Peyer's patch (tissue), 4 donors: ENCODE results near the gene NKD2. TPM values are rescaled to one million over a fixed set of nuclear protein-coding genes. Genes with fewer than 3 reads are reported as not detected.
"Not testable (repeated sequence)": the region's sequence is repeated elsewhere in the genome, so short reads cannot be mapped to it uniquely, and the experiment has no call there.

Experiments used
- DNase-seq, 3 donors: peaks; one replicate each; pipeline ENCODE4 v3.0.0-alpha.2; 2017 to 2019
- H3K27ac ChIP-seq, 4 donors: fragments of 200-600 bp; sonication (generic); one replicate each; pipeline ENCODE4 v1.5.1; 2016 to 2019
- H3K27me3 ChIP-seq, 2 donors: fragments of 200-600 bp; sonication (generic); one replicate each; pipeline ENCODE4 v1.5.1; 2019
- H3K36me3 ChIP-seq, 3 donors: fragments of 200-600 bp; sonication (generic); one replicate each; pipeline ENCODE4 v1.5.1; 2016 to 2019
- H3K4me1 ChIP-seq, 4 donors: fragments of 200-600 bp; sonication (generic); one replicate each; pipeline ENCODE4 v1.5.1; 2016 to 2019
- H3K4me3 ChIP-seq, 4 donors: fragments of 200-600 bp; sonication (generic); 1 replicate in 3 of 4; 2 replicates in 1 of 4; pipeline ENCODE4 v1.5.1; 2016 to 2019; ENCODE audit warnings: mild to moderate bottlenecking in 1 of 4
- H3K9me3 ChIP-seq, 4 donors: fragments of 200-600 bp; sonication (generic); one replicate each; pipeline ENCODE4 v1.5.1; 2016 to 2019; ENCODE audit warnings: mild to moderate bottlenecking in 1 of 4
- CTCF ChIP-seq, 6 experiments: fragments of 450-650 bp in 4 of 6; fragments of 200-600 bp in 2 of 6; sonication (generic) in 1 of 6; IDR thresholded peaks; one replicate each; pipeline ENCODE4 v1.5.1; 2017 to 2019; ENCODE audit warnings: antibody characterized with exemption in 6 of 6, mild to moderate bottlenecking in 3 of 6, moderate library complexity in 1 of 6
- POLR2A ChIP-seq, 2 donors: fragments of 450-650 bp; IDR thresholded peaks; one replicate each; pipeline ENCODE4 v1.5.1; 2017; ENCODE audit warnings: antibody characterized with exemption in 2 of 2, mild to moderate bottlenecking in 2 of 2, moderate library complexity in 2 of 2
- total RNA-seq, 4 donors: library from RNA; depleted of rRNA; stranded (reverse); fragments of >200 nt; gene quantifications; one replicate each; pipeline ENCODE4 v1.1.0, GENCODE V29; 2016

The NKD2 gene
- total RNA-seq, 4 donors from 2014 or later, result 1.9 to 9.9 (median 3.5) TPM

- peaks cover 0 to 90% (median 0%) of the 10 kb centered on the region in 3 donors for H3K36me3 ChIP-seq
- H3K9me3 ChIP-seq, result no peaks in the 10 kb centered on the region
- no peak overlapping the region for H3K4me3 ChIP-seq
- no peak for DNase-seq
- TF ChIP-seq POLR2A (IDR thresholded peaks at IDR 0.05), result no peak
- no peak for TF ChIP-seq CTCF (IDR thresholded peaks at IDR 0.05)
- no peak overlapping the region for H3K27ac ChIP-seq
- no peaks in the 10 kb centered on the region for H3K27me3 ChIP-seq
- no peaks in the 10 kb centered on the region for H3K4me1 ChIP-seq
Measured at GRCh38 chr5:1078851-1079250, 70.2 kb downstream of the NKD2 start.

DNA sequence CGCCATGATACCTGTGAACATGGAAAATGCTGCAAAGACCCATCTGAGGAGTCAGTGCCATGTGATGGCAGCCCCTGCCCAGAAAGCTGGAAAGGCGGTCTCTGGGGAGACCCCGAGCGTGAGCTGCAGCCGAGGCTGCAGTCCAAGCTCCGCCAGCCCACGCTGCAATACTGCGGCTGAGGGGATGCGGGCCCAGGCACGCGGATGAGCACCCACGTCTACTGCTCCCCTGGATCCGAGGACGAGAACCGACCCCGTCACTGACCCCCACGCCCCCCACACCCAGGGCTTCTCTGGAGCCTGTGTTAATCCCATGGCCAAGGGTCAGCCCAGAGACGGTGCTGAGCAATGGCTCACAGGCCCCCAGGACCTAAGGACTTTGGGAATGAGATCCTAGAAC lies 70.9 kb downstream of the NKD2 start:
- no peaks in the 10 kb centered on the region for H3K4me1 ChIP-seq
- H3K27me3 ChIP-seq, result no peaks in the 10 kb centered on the region
- peaks cover 0 to 90% (median 0%) of the 10 kb centered on the region in 3 donors for H3K36me3 ChIP-seq
- H3K27ac ChIP-seq, result no peak overlapping the region
- TF ChIP-seq POLR2A (IDR thresholded peaks at IDR 0.05) (no peak), CTCF (IDR thresholded peaks at IDR 0.05) (no peak)
- no peaks in the 10 kb centered on the region for H3K9me3 ChIP-seq
- no peak for DNase-seq
- H3K4me3 ChIP-seq, result no peak overlapping the region

GRCh38 chr5:1079961-1080360 lies 71.4 kb downstream of the NKD2 start:
- Histone ChIP-seq H3K4me1 (no peaks in the 10 kb centered on the region), H3K27me3 (no peaks in the 10 kb centered on the region), H3K9me3 (no peaks in the 10 kb centered on the region), H3K27ac (no peak overlapping the region), H3K4me3 (no peak overlapping the region), H3K36me3 (peaks cover 0 to 90% (median 0%) of the 10 kb centered on the region in 3 donors)
- TF ChIP-seq POLR2A (IDR thresholded peaks at IDR 0.05), result no peak
- no peak for TF ChIP-seq CTCF (IDR thresholded peaks at IDR 0.05)
- no peak for DNase-seq

- TF ChIP-seq POLR2A (IDR thresholded peaks at IDR 0.05) (no peak), CTCF (IDR thresholded peaks at IDR 0.05) (no peak)
- H3K36me3 ChIP-seq, result peaks cover 0 to 90% (median 0%) of the 10 kb centered on the region in 3 donors
Measured at GRCh38 chr5:1080432-1080831, 71.8 kb downstream of the NKD2 start.

GRCh38 chr5:1081519-1081918 lies 72.9 kb downstream of the NKD2 start:
- TF ChIP-seq CTCF (IDR thresholded peaks at IDR 0.05) (no peak), POLR2A (IDR thresholded peaks at IDR 0.05) (no peak)
- H3K4me3 ChIP-seq, result no peak overlapping the region
- H3K9me3 ChIP-seq, result no peaks in the 10 kb centered on the region
- DNase-seq, result no peak
- H3K36me3 ChIP-seq, result peaks cover 0 to 90% (median 0%) of the 10 kb centered on the region in 3 donors
- no peaks in the 10 kb centered on the region for H3K4me1 ChIP-seq
- H3K27ac ChIP-seq, result no peak overlapping the region
- H3K27me3 ChIP-seq, result no peaks in the 10 kb centered on the region

More at GRCh38 chr5:1080432-1080831, 71.8 kb downstream of the NKD2 start:
- no peak overlapping the region for H3K4me3 ChIP-seq
- H3K4me1 ChIP-seq, result no peaks in the 10 kb centered on the region
- no peaks in the 10 kb centered on the region for H3K9me3 ChIP-seq
- H3K27ac ChIP-seq, result no peak overlapping the region
- DNase-seq, result no peak
- H3K27me3 ChIP-seq, result no peaks in the 10 kb centered on the region

DNA sequence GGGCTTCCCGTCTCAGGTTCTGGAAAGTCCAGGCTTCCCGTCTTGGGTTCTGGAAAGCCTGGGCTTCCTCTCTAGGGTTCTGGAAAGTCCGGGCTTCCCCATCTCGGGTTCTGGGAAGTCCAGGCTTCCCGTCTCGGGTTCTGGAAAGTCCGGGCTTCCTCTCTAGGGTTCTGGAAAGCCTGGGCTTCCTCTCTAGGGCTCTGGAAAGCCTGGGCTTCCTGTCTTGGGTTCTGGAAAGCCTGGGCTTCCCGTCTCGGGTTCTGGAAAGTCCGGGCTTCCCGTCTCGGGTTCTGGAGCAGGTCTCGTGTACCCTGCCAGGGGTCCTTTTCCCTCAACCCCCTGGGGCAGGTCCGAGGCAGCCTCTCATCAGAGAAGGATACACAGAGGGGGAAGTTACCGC lies 74.4 kb downstream of the NKD2 start:
- H3K4me1 ChIP-seq, H3K27me3 ChIP-seq, H3K9me3 ChIP-seq, H3K4me3 ChIP-seq, DNase-seq, H3K27ac ChIP-seq: not testable (repeated sequence)
- peaks cover 0 to 89% (median 0%) of the 10 kb centered on the region in 3 donors for H3K36me3 ChIP-seq
